Lower leg skin (tissue), 3 donors: ENCODE results near the gene IL1A.

Experiments used
- POLR2A ChIP-seq, 2 donors: fragments of 450-650 bp; IDR thresholded peaks; one replicate each; pipeline ENCODE4 v1.6.1; 2016 to 2017; ENCODE audit warnings: antibody characterized with exemption in 2 of 2, mild to moderate bottlenecking in 1 of 2, moderate library complexity in 1 of 2
- TF ChIP-seq, protein P1 (sequence below), 3 donors: fragments of 450-650 bp; IDR thresholded peaks; one replicate each; pipeline ENCODE4 v1.5.1; 2016; ENCODE audit warnings: antibody characterized with exemption in 3 of 3, mild to moderate bottlenecking in 3 of 3, moderate library complexity in 2 of 3

DNA sequence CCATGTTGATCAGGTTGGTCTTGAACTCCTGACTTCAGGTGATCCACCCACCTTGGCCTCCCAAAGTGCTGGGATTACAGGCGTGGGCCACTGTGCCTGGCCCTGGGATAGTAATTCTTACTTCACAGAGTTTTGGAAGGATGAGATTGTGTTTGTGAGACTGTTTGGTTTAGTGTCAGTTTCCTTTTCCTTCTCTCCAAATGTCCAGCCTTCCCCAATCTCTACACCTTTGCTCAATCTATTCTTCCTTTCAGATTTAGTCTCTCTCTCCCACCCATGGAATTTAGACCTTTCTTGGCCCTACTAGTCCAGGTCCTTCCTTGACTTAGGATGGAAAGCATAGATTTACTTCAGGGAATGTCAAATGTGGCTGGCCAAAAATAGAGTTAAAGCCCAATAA lies 12.2 kb upstream of the IL1A start:
- TF ChIP-seq, protein P1, sequence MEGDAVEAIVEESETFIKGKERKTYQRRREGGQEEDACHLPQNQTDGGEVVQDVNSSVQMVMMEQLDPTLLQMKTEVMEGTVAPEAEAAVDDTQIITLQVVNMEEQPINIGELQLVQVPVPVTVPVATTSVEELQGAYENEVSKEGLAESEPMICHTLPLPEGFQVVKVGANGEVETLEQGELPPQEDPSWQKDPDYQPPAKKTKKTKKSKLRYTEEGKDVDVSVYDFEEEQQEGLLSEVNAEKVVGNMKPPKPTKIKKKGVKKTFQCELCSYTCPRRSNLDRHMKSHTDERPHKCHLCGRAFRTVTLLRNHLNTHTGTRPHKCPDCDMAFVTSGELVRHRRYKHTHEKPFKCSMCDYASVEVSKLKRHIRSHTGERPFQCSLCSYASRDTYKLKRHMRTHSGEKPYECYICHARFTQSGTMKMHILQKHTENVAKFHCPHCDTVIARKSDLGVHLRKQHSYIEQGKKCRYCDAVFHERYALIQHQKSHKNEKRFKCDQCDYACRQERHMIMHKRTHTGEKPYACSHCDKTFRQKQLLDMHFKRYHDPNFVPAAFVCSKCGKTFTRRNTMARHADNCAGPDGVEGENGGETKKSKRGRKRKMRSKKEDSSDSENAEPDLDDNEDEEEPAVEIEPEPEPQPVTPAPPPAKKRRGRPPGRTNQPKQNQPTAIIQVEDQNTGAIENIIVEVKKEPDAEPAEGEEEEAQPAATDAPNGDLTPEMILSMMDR (IDR thresholded peaks at IDR 0.05), result no peak
- TF ChIP-seq POLR2A (IDR thresholded peaks at IDR 0.05), result no peak
